ENCODE data around the gene GPRASP2.
"Not testable (repeated sequence)": the region's sequence is repeated elsewhere in the genome, so short reads cannot be mapped to it uniquely, and the experiment has no call there.

The GPRASP2 gene

DNA sequence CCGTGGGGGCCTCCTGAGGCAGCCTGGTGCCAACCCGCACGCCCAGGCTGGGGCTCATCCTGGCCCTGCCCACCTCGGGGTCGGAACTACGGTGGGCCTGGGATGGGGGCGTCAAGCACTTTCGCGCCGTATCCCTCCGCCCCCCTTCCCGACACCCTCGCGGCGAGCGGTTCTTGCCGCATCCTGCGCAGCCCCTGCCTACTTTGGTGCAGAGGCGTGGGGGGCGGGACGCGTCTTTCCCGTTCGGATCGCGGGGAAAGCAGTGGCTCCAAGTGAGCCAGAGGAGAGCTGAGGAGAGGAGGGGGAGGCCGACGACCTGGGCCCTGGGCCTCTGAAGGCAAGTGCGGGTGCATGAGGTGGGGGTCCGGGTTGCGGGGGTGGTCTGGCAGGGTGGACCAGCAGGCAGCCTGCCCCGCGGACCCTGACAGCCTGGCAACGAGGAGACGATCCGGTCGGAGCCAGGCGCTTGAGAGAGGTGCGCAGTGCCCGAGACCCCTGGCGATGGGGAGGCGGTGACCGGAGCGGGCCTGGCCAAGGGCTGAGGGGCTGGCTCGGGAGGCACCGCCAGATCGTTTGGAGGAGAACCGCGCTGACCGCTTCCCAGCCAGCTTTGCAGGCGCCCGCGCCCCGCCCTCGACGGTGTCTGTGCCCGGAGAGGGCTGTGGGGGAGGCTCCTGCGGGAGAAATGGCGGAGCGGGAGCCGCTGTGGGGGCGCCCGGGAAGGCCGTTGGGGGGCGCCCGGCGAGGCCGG is at the start of gene GPRASP2:
TSS of gene GPRASP2 (plus strand) at position 233 of the 751 bp plus-strand sequence. CDS start 2,422 bp downstream, outside the sequence.
- no peak for TF ChIP-seq GATA1 (IDR thresholded peaks at IDR 0.05; ENCODE audit: low read depth, low read length)
- TF ChIP-seq POLR2A (IDR thresholded peaks at IDR 0.05; ENCODE audit: low read length) = no peak
- DNase-seq = peak; percentile 3 to 9

DNA sequence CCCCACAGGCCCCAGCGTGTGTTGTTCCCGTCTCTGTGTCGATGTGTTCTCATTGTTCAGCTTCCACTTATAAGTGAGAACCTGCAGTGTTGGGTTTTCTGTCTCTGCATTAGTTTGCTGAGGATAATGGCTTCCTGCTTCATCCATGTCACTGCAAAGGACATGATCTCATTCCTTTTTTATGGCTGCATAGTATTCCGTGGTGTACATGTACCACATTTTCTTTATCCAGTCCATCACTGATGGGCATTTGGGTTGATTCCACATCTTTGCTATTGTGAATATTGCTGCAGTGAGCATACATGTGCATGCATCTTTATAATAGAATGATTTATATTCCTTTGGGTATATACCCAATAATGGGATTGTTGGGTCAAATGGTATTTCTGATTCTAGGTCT is 48.4 kb upstream of the GPRASP2 start:
- DNase-seq = not testable (repeated sequence)

DNA sequence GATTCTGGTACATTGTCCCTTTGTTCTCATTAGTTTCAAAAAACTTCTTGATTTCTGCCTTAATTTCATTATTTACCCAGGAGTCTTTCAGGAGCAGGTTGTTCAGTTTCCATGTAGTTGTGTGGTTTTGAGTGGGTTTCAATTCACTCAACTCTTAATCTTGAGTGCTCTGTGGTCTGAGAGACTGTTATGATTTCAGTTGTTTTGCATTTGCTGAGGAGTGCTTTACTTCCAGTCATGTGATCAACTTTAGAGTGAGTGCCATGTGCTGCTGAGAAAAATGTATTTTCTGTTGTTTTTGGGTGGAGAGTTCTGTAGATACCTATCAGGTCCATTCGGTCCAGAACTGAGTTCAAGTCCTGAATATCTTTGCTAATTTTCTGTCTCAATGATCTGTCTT is 45.2 kb upstream of the GPRASP2 start:
- DNase-seq = not testable (repeated sequence)

DNA sequence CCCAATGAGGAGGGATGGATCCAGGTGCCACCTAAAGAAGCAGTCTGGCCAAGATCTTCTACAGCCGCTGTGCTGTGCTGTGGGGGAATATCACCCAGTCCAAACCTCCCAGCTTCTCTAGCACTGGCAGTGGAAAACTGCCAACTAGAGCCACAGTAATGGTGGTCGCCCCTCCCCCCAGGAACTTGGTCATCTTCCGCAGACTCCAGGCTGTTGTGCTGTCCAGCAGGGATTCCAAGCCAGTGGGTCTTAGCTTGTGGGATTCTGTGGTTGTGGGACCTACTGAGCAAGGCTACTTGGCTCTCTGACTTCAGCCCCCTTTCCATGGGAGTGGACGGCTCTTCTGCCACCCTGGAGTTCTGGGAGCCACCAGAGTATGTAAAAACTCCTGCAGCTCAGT is 42.7 kb upstream of the GPRASP2 start:
- no peak for TF ChIP-seq POLR2A (IDR thresholded peaks at IDR 0.05; ENCODE audit: low read length)
- TF ChIP-seq GATA1 (IDR thresholded peaks at IDR 0.05; ENCODE audit: low read depth, low read length) = no peak

GRCh38 chrX:102672856-102673255 is 39.4 kb upstream of the GPRASP2 start:
- no peak for TF ChIP-seq POLR2A (IDR thresholded peaks at IDR 0.05; ENCODE audit: low read length)
- no peak for TF ChIP-seq GATA1 (IDR thresholded peaks at IDR 0.05; ENCODE audit: low read depth, low read length)
- DNase-seq = no peak

More for the DNA sequence above, 42.7 kb upstream of the GPRASP2 start:
- DNase-seq = no peak

- not testable (repeated sequence) for DNase-seq
Measured at GRCh38 chrX:102677479-102677878, 34.8 kb upstream of the GPRASP2 start.

GRCh38 chrX:102684772-102685520 is 27.3 kb upstream of the GPRASP2 start:
- DNase-seq = no peak
- TF ChIP-seq GATA1 (IDR thresholded peaks at IDR 0.05; ENCODE audit: low read depth, low read length) (no peak), POLR2A (IDR thresholded peaks at IDR 0.05; ENCODE audit: low read length) (no peak)

DNA sequence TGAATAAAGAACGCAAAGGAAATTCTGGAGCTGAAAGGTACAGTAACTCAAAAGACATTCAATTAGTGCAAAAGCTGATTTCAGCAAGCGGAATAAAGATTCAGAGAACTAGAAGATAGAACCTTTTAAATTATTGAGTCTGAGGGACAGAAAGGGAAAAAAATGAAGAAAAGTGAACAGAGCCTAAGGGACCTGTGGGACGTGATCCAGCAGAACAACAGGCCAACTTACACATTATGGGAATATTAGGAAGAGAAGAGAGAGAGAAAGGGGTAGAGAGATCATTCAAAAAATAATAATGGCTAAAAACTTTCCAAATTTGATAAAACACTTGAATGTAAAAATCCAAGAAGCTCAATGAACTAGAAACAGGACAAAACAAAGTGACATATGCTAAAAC is 17.5 kb upstream of the GPRASP2 start:
- TF ChIP-seq GATA1 (IDR thresholded peaks at IDR 0.05; ENCODE audit: low read depth, low read length) (no peak), POLR2A (IDR thresholded peaks at IDR 0.05; ENCODE audit: low read length) (no peak)
- DNase-seq = no peak

DNA sequence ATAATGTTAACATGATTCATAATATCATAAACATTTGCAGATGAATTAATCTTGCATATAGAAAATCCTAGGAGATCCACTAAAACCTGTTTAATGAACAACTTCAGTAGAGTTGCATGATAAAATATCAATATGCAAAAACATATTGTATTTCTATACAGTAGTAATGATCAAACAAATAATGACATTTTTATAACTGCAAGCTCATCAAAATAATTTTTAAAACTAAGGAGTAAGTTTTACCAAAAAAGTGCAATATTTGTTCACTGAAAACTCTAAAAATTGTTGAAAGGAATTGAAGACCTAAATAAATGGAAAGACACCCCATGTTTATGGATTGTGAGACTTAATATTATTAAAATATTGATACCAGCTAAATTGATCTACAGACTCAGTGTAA is 15.9 kb upstream of the GPRASP2 start:
- TF ChIP-seq POLR2A (IDR thresholded peaks at IDR 0.05; ENCODE audit: low read length) (no peak), GATA1 (IDR thresholded peaks at IDR 0.05; ENCODE audit: low read depth, low read length) (no peak)
- no peak for DNase-seq

GRCh38 chrX:102697494-102697893 is 14.8 kb upstream of the GPRASP2 start:
- no peak for DNase-seq
- TF ChIP-seq POLR2A (IDR thresholded peaks at IDR 0.05; ENCODE audit: low read length) (no peak), GATA1 (IDR thresholded peaks at IDR 0.05; ENCODE audit: low read depth, low read length) (no peak)

- TF ChIP-seq POLR2A (IDR thresholded peaks at IDR 0.05; ENCODE audit: low read length) (no peak), GATA1 (IDR thresholded peaks at IDR 0.05; ENCODE audit: low read depth, low read length) (no peak)
- DNase-seq = no peak
Measured at GRCh38 chrX:102708900-102709299, 3.3 kb upstream of the GPRASP2 start.

GRCh38 chrX:102711872-102712215 is 404 bp upstream of the GPRASP2 start:
- no peak for DNase-seq
- TF ChIP-seq GATA1 (IDR thresholded peaks at IDR 0.05; ENCODE audit: low read depth, low read length) (no peak), POLR2A (IDR thresholded peaks at IDR 0.05; ENCODE audit: low read length) (no peak)

DNA sequence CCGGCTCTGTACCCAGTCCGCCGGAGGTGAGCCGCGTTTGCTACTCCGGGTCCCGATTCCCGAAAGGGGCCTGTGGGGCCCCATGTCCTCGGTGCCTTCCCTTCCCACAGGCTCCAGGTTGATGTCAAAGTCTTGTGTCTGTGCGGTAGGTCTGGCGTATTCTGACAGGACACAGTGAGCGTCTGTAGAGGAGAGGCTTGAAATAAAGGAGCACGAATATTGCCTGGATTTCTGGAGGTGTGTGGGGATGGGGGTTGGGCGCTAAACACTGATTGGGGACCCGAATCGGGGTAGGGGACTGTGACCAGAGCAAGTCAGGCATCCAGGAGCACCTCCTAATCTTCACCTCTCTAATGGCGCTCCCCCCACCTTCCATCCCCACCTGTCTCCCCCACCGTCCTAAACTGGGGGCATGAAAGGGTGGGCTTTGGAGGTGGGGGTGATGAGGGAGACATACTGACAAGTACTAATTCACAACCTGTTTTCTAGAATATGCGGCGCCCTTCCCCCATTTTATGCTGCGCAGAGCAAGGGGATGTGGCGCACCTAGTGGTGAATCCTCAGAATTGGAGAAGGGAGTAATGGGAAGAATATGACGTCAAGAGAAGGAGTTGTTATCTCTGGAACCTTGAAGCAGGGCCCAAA is 855 bp downstream of the GPRASP2 start:
- TF ChIP-seq POLR2A (IDR thresholded peaks at IDR 0.05; ENCODE audit: low read length) = no peak
- TF ChIP-seq GATA1 (IDR thresholded peaks at IDR 0.05; ENCODE audit: low read depth, low read length) = no peak
- DNase-seq = peak; percentile 25 to 37

DNA sequence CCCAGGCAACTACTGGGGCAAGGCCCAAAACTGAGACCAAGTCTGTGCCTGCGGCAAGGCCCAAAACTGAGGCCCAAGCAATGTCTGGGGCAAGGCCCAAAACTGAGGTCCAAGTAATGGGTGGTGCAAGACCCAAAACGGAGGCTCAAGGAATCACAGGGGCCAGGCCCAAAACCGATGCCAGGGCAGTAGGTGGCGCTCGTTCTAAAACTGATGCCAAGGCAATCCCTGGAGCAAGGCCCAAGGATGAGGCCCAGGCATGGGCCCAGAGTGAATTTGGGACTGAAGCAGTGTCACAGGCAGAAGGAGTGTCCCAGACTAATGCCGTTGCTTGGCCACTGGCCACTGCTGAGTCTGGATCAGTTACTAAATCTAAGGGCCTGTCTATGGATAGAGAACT is 2.7 kb downstream of the GPRASP2 start:
- no peak for TF ChIP-seq GATA1 (IDR thresholded peaks at IDR 0.05; ENCODE audit: low read depth, low read length)
- TF ChIP-seq POLR2A (IDR thresholded peaks at IDR 0.05; ENCODE audit: low read length) = no peak
- DNase-seq = no peak

GRCh38 chrX:102715967-102716366 is 3.7 kb downstream of the GPRASP2 start:
- TF ChIP-seq GATA1 (IDR thresholded peaks at IDR 0.05; ENCODE audit: low read depth, low read length) (no peak), POLR2A (IDR thresholded peaks at IDR 0.05; ENCODE audit: low read length) (no peak)
- DNase-seq = no peak

Data from erythroblast (primary cell).